NCI-H2081 (cell line): ENCODE data around the gene CD47.

Experiments used
- DNase-seq, 2 experiments: peaks; one replicate each; lab custom pipeline; 2025; lab: John Stamatoyannopoulos, UW

CD47 gene

DNA sequence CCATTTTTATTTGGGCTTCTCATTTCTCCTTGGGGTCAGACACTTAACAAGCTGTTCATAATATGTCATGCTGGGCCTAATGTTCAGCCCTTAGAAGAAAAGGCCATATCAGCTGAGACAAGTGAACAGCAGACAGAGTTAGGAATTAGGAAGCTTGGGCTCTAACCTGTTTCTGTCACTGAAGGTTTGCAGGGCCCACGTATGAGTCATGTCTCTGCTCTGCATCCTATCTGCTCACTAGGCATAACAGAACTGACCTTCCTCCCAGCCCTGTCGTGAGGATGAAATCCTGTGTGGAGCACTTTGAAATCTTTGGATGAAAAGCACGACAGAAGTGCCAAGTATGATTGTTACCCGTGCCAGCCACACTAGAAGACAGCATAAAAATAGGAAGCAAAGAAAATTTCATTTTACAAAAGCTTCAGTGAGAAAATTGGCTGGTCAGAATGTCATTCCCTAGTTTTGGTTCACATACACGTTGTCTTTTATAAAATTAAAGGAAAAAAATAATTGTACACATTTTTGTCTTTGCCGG lies 26.5 kb upstream of the CD47 start:
- no peak for DNase-seq

DNA sequence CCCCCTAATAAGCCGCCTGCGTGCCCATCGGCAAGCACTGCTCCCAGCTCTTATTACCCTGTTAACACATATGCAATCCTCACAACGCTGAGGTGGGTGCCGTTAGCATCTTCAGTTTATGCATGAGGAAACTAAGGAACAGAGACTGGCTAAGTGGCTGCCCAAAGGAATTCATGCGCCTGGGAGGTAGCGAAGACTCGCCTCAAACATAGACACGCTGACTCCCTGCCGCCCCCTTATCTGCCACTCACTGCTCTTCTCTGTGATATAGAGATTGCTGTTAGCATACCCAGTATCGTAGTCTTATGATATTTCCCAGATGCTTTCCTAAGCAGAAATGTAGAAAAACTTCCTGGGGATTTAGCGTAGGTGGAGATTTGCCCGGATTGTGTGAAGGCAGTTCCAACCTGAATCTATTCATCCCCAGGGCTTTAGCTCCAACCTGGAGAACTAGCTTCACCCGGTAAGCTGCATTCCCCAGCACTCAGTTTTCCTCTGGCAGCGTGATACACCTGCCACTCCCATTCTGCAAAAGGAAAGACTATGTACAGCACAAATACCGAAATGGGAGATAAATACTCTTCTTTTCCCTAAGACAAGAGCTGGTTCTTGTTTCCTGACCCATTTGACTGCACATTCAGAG lies 23.7 kb upstream of the CD47 start:
- DNase-seq = no peak

GRCh38 chr3:108113975-108114374 lies 23.1 kb upstream of the CD47 start:
- no peak for DNase-seq

DNA sequence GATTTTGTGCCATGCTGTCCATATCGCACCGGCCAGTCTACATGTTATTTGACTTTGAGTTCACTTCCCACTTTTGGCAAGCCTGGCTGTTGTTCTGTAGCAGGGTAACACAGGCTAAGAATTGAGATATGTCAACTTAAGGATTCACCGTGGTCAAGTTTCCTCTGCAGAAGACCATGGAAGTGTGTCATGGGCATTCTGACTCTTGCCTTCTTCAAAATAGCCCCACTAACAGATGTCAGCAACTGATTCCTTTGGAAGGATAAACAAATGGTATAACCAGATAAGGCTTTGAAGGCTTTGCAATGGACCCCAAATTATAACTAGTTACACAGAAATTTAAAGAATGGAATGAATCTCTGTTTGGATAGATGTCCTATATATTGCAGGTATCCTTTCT lies 20.1 kb upstream of the CD47 start:
- DNase-seq = no peak

GRCh38 chr3:108108416-108108815 lies 17.6 kb upstream of the CD47 start:
- DNase-seq = no peak

- DNase-seq = no peak
Observed at GRCh38 chr3:108106449-108106848, 15.6 kb upstream of the CD47 start.

GRCh38 chr3:108106031-108106430 lies 15.2 kb upstream of the CD47 start:
- no peak for DNase-seq

- DNase-seq = peak; percentile 26 to 76
Observed at GRCh38 chr3:108103886-108104797, 13.3 kb upstream of the CD47 start.

- DNase-seq = no peak
Observed at GRCh38 chr3:108103040-108103751, 12.4 kb upstream of the CD47 start.

DNA sequence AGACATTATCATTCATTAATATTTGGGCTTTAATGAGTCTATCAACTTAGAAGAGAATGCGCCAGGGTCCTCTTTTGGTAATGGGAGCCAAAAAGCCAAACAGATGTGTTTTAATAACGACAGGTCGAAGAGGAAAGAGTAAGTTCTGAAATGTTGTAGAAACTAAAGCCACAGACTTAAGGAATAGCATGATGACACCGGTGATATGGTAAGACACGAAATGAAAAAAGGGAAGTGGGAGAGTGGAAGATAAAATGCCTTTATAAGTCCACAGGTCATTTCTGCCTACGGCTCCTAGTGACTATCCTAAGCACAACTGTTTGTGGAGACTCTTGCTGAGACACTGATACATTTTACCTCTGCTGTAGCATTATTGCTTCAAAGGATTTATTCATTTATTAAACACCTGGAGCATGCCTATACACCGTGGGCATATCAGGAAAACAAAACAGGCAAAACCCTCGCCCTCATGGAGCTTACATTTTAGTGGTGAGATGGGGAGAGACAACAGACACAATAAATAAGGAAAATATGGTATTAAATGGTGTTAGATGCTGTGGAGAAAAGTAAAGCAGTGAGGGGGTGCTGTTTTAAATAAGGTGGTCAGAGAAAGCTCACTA lies 11.7 kb upstream of the CD47 start:
- DNase-seq = no peak

DNA sequence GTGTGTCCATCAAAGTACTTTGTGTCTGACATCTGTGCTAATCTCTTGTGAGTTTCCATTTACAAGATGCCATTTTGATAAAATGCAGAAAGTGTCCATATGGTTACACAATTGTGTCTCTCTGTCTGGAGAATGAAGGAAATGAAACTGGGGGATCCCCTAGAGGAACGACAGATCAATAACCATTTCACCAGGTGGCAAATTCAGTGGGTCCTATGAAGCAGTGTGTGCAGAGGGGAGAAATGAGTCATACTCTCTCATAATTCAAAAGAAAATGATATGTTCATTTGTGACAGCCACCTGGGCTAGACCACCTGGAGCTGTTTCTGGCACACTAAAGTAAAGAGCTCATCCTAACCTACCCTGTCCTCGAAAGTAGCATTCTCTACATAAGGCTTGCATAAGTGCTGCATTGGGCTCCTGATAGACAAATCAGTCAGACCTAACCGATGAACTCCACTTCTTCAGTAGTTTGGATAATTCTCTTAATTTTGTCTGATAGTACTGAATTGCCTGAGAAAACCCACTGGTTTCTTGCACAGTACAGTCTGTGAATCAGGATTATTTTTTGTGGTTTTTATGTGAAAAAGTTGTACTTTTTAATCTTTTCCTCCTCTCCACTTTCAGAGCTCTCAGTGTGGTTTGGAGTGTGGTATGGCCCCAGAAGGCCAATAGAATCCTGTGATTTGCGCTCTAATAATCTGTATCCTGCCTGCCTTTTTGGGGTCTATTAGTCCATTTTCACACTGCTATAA lies 10.3 kb upstream of the CD47 start:
- DNase-seq = peak; percentile 30 to 78

DNA sequence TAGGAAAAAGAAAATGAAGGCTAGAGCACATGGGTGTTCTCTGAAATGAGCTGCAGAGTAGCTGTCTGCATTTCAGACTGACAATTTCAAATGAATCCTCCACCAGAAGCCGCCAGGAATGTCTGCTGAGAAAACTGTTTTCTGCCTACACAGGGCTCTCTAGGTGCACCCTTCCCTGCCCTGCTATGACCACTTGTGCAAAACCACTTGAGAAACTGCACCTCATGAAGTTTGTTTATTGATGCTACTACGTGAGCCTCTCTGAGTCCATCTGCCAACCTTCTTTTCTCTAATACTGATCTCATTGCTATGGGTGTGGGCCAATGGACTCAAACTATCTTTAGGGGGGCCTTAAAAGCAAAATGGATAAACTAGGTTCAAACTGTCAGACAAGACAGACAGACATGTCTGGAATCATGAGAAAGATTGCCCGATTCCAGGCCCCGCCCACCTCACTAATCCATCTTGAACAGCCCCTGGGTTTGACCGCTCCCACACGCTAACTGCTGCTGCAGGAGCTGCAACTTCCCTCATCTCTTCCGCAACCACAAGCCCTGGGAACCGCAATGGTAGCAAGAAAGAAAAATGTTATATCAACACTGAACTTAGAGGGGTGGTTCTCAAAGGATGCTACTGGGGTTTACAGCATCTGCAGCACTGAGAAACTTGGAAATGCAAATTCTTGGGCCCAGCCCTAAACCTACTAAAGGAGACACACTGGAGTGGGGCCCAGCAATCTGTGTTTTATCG lies 9.0 kb upstream of the CD47 start:
- DNase-seq = no peak

GRCh38 chr3:108099244-108099643 lies 8.4 kb upstream of the CD47 start:
- no peak for DNase-seq

GRCh38 chr3:108098003-108098370 lies 7.2 kb upstream of the CD47 start:
- no peak for DNase-seq

DNA sequence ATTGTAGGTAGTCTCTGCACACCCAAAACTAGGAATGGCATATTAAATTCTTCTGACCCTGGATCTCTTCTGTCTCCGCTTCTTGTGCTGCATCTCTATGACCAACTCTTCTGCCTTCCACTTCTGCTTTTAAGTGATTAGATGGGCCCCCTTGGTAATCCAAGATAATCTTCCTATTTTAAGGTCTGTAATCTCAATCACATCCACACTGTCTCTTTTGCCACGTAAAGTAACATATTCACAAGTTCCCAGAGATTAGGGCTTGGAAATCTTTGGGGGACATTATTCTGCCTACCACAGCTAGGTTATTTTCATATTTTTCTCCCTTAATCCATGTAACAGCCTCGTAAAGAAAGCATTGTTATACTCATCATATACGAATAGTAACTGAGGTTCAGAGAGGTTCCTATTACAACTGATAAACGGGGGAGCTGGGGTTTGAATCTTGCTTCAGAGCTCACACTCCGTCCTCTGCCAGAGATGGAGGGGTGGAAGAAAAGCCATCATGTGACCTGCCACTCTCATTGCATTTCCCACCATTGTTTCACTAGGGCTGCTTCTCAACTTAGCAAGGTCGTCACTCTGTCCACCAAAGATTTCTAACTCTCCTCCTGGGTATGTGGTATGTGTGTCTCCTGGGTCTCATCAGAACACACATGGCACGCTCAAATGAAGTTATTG lies 6.6 kb upstream of the CD47 start:
- DNase-seq = no peak

DNA sequence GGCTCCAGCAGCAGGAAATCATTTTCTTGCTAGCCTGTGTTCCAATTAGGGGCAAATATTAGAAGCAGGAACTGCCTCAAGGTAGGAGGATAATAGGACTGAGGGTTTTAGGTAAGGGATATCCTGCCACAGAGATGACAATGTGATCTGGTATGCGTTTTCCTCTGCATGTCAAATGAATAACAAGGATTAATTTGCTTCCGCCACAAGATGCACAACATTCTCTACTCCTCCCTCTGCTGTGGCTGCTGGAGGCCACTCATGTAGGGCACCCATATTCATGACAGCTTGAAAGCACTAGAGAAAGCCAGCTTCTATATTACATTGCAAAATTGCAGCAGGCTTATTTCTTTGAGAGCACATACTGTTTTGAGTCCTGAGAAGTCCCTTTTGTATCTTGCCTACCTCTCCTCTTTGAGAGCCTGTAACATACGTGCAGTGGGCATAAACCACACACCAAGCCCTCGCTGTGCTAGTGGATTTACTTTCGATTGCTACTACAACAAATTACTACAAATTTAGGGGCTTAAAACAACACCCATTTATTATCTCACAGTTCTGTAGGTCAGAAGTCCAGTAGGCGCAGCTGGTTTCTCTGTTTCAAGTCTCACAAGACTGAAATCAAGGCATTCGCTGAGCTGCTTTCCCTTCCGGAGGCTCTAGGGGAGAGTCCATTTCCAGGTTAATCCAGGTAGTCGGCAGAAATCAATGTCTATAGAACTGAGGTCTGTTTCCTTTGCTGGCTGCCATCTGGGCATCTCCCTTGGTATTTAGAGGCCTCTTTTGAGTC lies 5.9 kb upstream of the CD47 start:
- peak in 1 of 2 experiments; percentile 53 for DNase-seq

DNA sequence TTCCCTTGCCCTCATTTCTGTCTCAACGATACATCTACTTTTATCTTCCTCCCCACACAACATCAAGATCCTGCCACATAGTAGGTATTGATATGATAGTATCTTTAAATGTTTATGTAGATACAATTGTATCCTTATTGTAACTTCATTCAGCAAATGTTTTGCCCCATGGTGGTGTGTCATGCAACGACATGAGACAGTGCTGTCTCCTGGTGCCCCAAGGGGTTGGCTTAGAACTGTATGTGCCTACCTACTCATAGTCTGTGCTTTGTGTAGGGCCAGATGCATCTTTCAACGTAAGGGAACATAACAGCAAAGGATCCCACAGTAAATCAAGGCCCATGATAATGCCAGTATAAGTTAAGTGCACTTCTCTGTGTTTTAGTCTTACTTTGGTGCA lies 2.8 kb upstream of the CD47 start:
- DNase-seq = no peak

- DNase-seq = no peak
Observed at GRCh38 chr3:108093021-108093420, 2.2 kb upstream of the CD47 start.

DNA sequence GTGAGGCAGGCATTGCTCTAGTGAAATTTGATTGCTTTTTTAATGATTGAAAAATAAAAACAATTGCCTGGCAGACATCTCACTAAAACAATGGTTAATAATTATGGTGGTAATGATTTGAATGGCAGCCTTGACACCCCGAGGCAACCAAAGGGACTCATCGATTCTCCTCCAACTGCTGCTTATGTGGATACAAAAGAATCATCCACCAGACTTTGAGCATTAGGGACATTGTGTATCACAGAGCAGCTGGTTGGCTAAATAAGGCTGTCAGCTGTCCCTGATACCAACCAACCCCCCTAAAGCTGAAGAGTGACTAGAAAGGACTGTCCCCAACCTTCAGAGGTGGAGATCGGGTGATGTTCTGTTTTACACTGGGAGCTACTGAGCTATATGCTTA lies 1.7 kb upstream of the CD47 start:
- DNase-seq = no peak
